ENCODE results near the gene ETV7.

ETV7 gene

GRCh38 chr6:36387440-36388303 lies at the start of gene ETV7:
Gene ETV7, minus strand, starts transcription at chr6:36387669. Its CDS starts 128 bp downstream, at chr6:36387541.
- Histone ChIP-seq H3K27me3 (ENCODE audit: control insufficient read depth, insufficient read depth, low read length) (peaks cover 50% of the 10 kb centered on the region), H3K9ac (ENCODE audit: low read depth, low read length) (peak within 1 kb of the TSS; percentile 74), H3K4me1 (ENCODE audit: control insufficient read depth, insufficient read depth, low read length) (peaks cover 5% of the 10 kb centered on the region), H3K4me3 (ENCODE audit: low read depth, low read length) (peak within 1 kb of the TSS; percentile 52), H3K36me3 (ENCODE audit: control insufficient read depth, insufficient read depth, low read length) (no peaks in the 10 kb centered on the region), H3K9me3 (ENCODE audit: control insufficient read depth, insufficient read depth, low read length) (no peaks in the 10 kb centered on the region)

- no peaks in the 10 kb centered on the region for H3K9me3 ChIP-seq (ENCODE audit: control insufficient read depth, insufficient read depth, low read length)
- H3K27me3 ChIP-seq (ENCODE audit: control insufficient read depth, insufficient read depth, low read length): no peaks in the 10 kb centered on the region
- H3K36me3 ChIP-seq (ENCODE audit: control insufficient read depth, insufficient read depth, low read length): no peaks in the 10 kb centered on the region
- peaks cover 3% of the 10 kb centered on the region for H3K4me1 ChIP-seq (ENCODE audit: control insufficient read depth, insufficient read depth, low read length)
- H3K9ac ChIP-seq (ENCODE audit: low read depth, low read length): no peak overlapping the region
- no peak overlapping the region for H3K4me3 ChIP-seq (ENCODE audit: low read depth, low read length)
These were observed 49.0 kb upstream of the ETV7 start for GRCh38 chr6:36436466-36436865.

DNA sequence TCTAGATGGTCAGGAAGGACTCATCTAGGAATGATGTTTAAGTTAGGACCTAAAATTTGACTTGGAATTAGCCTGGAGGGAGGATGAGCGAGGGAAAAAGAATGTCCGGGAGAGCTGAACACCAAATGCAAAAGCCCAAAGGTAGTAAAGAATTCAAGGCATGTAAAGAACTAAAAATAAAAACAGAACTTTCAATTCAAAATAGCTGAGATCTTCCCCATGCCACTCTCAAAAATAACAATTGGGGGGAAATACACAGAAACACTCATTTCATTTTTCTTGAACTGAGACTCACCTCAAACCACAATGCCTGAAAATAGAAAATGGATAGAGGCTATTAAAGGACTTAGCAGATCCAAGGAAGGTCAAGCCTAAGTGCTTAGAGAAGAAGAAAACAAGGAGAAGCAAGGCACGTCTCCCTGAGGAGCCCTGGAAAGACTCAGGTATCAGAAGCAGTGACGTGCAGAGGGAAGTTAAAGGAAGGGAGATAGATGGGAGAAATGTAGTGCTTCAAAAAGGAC lies 44.7 kb upstream of the ETV7 start:
- H3K4me3 ChIP-seq (ENCODE audit: low read depth, low read length): no peak overlapping the region
- H3K4me1 ChIP-seq (ENCODE audit: control insufficient read depth, insufficient read depth, low read length): no peaks in the 10 kb centered on the region
- no peaks in the 10 kb centered on the region for H3K36me3 ChIP-seq (ENCODE audit: control insufficient read depth, insufficient read depth, low read length)
- no peaks in the 10 kb centered on the region for H3K27me3 ChIP-seq (ENCODE audit: control insufficient read depth, insufficient read depth, low read length)
- H3K9ac ChIP-seq (ENCODE audit: low read depth, low read length): no peak overlapping the region
- no peaks in the 10 kb centered on the region for H3K9me3 ChIP-seq (ENCODE audit: control insufficient read depth, insufficient read depth, low read length)

- no peak overlapping the region for H3K9ac ChIP-seq (ENCODE audit: low read depth, low read length)
- no peaks in the 10 kb centered on the region for H3K36me3 ChIP-seq (ENCODE audit: control insufficient read depth, insufficient read depth, low read length)
These were observed 43.7 kb upstream of the ETV7 start for GRCh38 chr6:36431197-36431596.

DNA sequence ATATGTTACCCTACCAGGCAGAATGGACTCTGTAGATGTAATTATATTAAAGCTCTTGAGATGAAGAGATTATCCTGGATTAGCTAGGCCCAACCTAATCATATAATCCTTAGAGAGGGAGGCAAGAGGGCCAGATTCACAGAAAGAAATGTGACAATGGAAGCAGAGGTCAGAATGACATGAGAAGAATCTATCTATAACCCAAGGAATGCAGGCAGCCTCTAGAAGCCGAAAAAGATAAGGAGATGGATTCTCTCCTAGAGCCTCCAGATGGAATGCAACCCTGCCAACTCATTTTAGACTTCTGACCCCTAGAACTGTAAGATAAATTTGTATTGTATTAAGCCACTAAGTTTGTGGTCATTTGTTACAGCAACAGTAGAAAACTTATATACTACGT lies 42.9 kb upstream of the ETV7 start:
- no peaks in the 10 kb centered on the region for H3K27me3 ChIP-seq (ENCODE audit: control insufficient read depth, insufficient read depth, low read length)
- no peak overlapping the region for H3K4me3 ChIP-seq (ENCODE audit: low read depth, low read length)
- no peaks in the 10 kb centered on the region for H3K9me3 ChIP-seq (ENCODE audit: control insufficient read depth, insufficient read depth, low read length)
- H3K36me3 ChIP-seq (ENCODE audit: control insufficient read depth, insufficient read depth, low read length): no peaks in the 10 kb centered on the region
- H3K4me1 ChIP-seq (ENCODE audit: control insufficient read depth, insufficient read depth, low read length): no peaks in the 10 kb centered on the region
- H3K9ac ChIP-seq (ENCODE audit: low read depth, low read length): no peak overlapping the region

More at GRCh38 chr6:36431197-36431596, 43.7 kb upstream of the ETV7 start:
- Histone ChIP-seq H3K4me1 (ENCODE audit: control insufficient read depth, insufficient read depth, low read length) (no peaks in the 10 kb centered on the region), H3K9me3 (ENCODE audit: control insufficient read depth, insufficient read depth, low read length) (no peaks in the 10 kb centered on the region), H3K27me3 (ENCODE audit: control insufficient read depth, insufficient read depth, low read length) (no peaks in the 10 kb centered on the region), H3K4me3 (ENCODE audit: low read depth, low read length) (no peak overlapping the region)

DNA sequence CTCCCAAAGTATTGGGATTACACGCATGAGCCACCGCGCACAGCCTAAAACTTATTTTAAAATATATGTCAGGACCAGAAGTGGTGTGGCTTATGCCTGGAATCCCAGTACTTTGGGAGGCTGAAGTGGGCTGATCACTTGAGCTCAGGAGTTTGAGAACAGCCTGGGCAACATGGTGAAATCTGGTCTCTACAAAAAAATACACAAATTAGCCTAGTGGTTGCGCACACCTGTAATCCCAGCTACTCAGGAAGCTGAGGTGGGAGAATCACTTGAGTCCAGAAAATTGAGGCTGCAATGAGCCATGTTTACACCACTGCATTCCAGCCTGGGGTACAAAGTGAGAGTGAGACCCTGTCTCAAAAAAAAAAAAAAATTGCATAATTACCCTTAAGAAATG lies 41.4 kb upstream of the ETV7 start:
- no peak overlapping the region for H3K9ac ChIP-seq (ENCODE audit: low read depth, low read length)
- no peaks in the 10 kb centered on the region for H3K9me3 ChIP-seq (ENCODE audit: control insufficient read depth, insufficient read depth, low read length)
- no peak overlapping the region for H3K4me3 ChIP-seq (ENCODE audit: low read depth, low read length)
- no peaks in the 10 kb centered on the region for H3K27me3 ChIP-seq (ENCODE audit: control insufficient read depth, insufficient read depth, low read length)
- no peaks in the 10 kb centered on the region for H3K36me3 ChIP-seq (ENCODE audit: control insufficient read depth, insufficient read depth, low read length)
- no peaks in the 10 kb centered on the region for H3K4me1 ChIP-seq (ENCODE audit: control insufficient read depth, insufficient read depth, low read length)

DNA sequence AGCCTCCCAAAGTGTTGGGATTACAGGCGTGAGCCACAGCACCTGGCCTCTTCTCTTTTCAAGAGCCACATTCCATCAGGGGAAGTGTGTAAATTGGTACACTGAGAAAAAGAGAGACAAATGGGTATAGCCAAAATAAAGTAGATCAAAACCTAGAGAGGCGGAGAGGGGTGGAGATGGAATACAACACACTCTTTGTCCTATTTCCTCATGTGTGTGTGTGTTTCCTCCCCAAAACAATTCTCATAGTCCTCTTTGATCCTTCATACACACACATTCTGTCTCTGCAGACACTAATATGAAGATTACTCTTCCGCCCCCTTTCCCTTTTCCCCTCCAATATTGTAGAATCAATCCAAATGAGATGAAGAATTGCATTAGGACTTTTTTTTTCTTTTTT lies 39.2 kb upstream of the ETV7 start:
- Histone ChIP-seq H3K4me3 (ENCODE audit: low read depth, low read length) (no peak overlapping the region), H3K27me3 (ENCODE audit: control insufficient read depth, insufficient read depth, low read length) (no peaks in the 10 kb centered on the region), H3K9me3 (ENCODE audit: control insufficient read depth, insufficient read depth, low read length) (no peaks in the 10 kb centered on the region), H3K9ac (ENCODE audit: low read depth, low read length) (no peak overlapping the region), H3K36me3 (ENCODE audit: control insufficient read depth, insufficient read depth, low read length) (no peaks in the 10 kb centered on the region), H3K4me1 (ENCODE audit: control insufficient read depth, insufficient read depth, low read length) (no peaks in the 10 kb centered on the region)

DNA sequence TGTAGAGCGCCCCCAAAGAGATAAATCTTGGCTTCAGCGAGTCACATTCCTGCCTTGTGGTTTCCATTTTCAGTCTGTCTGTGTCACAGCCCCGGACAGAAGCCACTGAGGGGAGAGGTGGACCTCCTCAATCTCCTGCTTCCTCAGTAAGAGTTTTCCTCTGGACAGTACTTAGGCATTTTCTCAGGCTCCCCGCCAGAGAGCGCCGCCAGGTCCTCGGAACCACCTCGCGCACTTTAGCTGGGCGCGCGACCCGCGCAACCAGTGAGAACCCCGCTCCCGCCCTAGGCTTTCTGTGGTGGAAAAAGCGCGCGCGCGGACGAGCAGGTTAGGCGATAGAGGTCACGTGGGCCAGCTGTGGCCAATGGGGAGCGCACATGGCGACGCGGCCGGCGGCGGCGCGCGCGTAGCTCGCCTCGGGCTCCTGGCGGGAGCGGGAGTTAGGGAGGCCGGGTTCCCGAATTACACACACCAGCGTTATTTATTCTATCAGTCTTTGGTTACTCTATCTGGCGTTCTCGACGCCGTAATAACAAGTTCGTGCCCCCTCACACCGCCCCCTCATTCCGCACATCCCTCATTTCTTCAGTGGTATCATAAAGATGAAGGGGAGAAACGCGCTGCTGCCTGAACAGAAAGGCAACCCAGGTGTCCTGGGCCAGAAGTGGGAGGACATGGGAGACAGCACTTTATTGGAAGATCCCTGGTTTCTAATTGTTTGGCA lies 35.8 kb upstream of the ETV7 start:
- peak overlapping the region; percentile 70 for H3K4me3 ChIP-seq (ENCODE audit: low read depth, low read length)
- H3K36me3 ChIP-seq (ENCODE audit: control insufficient read depth, insufficient read depth, low read length): no peaks in the 10 kb centered on the region
- no peaks in the 10 kb centered on the region for H3K27me3 ChIP-seq (ENCODE audit: control insufficient read depth, insufficient read depth, low read length)
- H3K9ac ChIP-seq (ENCODE audit: low read depth, low read length): peak overlapping the region; percentile 48
- no peaks in the 10 kb centered on the region for H3K9me3 ChIP-seq (ENCODE audit: control insufficient read depth, insufficient read depth, low read length)
- no peaks in the 10 kb centered on the region for H3K4me1 ChIP-seq (ENCODE audit: control insufficient read depth, insufficient read depth, low read length)

DNA sequence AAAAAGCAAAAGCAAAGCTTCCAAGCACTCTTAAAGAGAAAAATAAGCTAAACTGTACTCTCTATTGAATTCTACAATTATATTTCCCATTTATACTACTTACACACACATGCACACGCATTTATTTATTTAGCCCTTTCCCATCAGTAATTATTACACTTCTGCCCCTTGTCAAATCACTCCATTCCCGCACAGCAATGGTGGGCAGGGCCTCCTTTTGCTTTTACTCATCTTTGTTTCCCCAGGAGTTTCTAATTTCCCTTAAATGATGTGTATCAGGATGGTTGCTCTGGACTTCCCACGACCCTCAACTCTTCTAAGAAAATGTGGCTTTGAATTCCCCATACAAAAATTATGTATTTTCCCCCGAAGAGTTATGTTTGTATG lies 35.2 kb upstream of the ETV7 start:
- Histone ChIP-seq H3K4me3 (ENCODE audit: low read depth, low read length) (peak overlapping the region; percentile 35), H3K27me3 (ENCODE audit: control insufficient read depth, insufficient read depth, low read length) (no peaks in the 10 kb centered on the region), H3K36me3 (ENCODE audit: control insufficient read depth, insufficient read depth, low read length) (no peaks in the 10 kb centered on the region), H3K9ac (ENCODE audit: low read depth, low read length) (peak overlapping the region; percentile 18), H3K9me3 (ENCODE audit: control insufficient read depth, insufficient read depth, low read length) (no peaks in the 10 kb centered on the region), H3K4me1 (ENCODE audit: control insufficient read depth, insufficient read depth, low read length) (no peaks in the 10 kb centered on the region)

DNA sequence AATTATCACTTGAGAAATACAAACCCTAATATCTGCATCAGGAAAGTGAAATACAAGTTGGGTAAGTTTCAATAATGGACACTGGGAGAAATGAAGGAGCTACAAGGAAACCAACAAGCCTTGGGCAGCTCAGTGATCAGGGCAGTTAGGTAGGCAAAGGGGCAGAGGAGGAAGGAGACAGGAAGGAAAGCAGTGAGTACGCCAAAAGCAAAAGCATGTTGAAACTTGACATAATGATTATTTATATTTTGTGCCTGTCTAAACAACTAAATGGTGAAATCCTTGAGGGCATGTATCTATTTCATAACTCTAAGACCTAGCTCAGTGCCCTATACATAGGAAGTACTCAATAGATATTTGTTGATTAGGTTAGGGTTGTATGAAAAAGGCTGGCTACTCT lies 31.8 kb upstream of the ETV7 start:
- H3K4me1 ChIP-seq (ENCODE audit: control insufficient read depth, insufficient read depth, low read length): no peaks in the 10 kb centered on the region

GRCh38 chr6:36418558-36418957 lies 31.1 kb upstream of the ETV7 start:
- Histone ChIP-seq H3K36me3 (ENCODE audit: control insufficient read depth, insufficient read depth, low read length) (no peaks in the 10 kb centered on the region), H3K9ac (ENCODE audit: low read depth, low read length) (no peak overlapping the region), H3K4me1 (ENCODE audit: control insufficient read depth, insufficient read depth, low read length) (no peaks in the 10 kb centered on the region), H3K9me3 (ENCODE audit: control insufficient read depth, insufficient read depth, low read length) (no peaks in the 10 kb centered on the region), H3K4me3 (ENCODE audit: low read depth, low read length) (no peak overlapping the region), H3K27me3 (ENCODE audit: control insufficient read depth, insufficient read depth, low read length) (no peaks in the 10 kb centered on the region)

More for the DNA sequence above, 31.8 kb upstream of the ETV7 start:
- H3K9me3 ChIP-seq (ENCODE audit: control insufficient read depth, insufficient read depth, low read length): no peaks in the 10 kb centered on the region
- H3K4me3 ChIP-seq (ENCODE audit: low read depth, low read length): no peak overlapping the region
- no peaks in the 10 kb centered on the region for H3K27me3 ChIP-seq (ENCODE audit: control insufficient read depth, insufficient read depth, low read length)
- no peak overlapping the region for H3K9ac ChIP-seq (ENCODE audit: low read depth, low read length)
- H3K36me3 ChIP-seq (ENCODE audit: control insufficient read depth, insufficient read depth, low read length): no peaks in the 10 kb centered on the region

DNA sequence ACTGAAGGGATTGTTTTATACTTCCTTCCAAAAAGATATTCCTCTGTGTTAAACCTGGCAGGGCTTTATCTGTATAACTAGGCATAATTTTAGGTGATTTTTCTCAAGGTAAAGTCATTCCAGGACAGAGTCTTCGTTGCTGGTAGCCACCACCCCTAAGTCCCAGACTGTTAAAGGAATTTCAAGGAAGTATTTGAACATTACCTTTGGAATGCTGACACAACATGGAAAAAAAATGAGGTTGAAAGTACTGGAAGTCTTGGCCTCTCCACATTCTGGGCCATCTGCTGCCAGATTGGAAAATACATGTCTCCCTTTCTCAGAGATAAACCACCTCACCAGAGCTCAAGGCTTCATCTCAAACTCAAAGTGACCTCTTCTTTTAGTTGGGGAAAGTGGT lies 27.0 kb upstream of the ETV7 start:
- Histone ChIP-seq H3K4me1 (ENCODE audit: control insufficient read depth, insufficient read depth, low read length) (no peaks in the 10 kb centered on the region), H3K9ac (ENCODE audit: low read depth, low read length) (no peak overlapping the region), H3K9me3 (ENCODE audit: control insufficient read depth, insufficient read depth, low read length) (no peaks in the 10 kb centered on the region), H3K4me3 (ENCODE audit: low read depth, low read length) (no peak overlapping the region), H3K27me3 (ENCODE audit: control insufficient read depth, insufficient read depth, low read length) (no peaks in the 10 kb centered on the region), H3K36me3 (ENCODE audit: control insufficient read depth, insufficient read depth, low read length) (no peaks in the 10 kb centered on the region)
